Sigmoid colon (tissue), 7 donors: ENCODE data around the gene CFAP46. TPM values are rescaled to one million over a fixed set of nuclear protein-coding genes. Genes with fewer than 3 reads are reported as not detected.

Experiments
- DNase-seq: peaks from one replicate; pipeline ENCODE4 v3.0.0-alpha.2; 2019
- H3K27ac ChIP-seq, 4 donors: fragments of 200-600 bp; sonication (generic); one replicate each; pipeline ENCODE4 v1.5.1; 2016 to 2019; ENCODE audit warnings: mild to moderate bottlenecking in 1 of 4
- H3K27me3 ChIP-seq, 3 donors: fragments of 200-600 bp; sonication (generic); one replicate each; pipeline ENCODE4 v1.5.1; 2019; ENCODE audit warnings: mild to moderate bottlenecking in 1 of 3
- H3K36me3 ChIP-seq, 4 donors: fragments of 200-600 bp; sonication (generic); one replicate each; pipeline ENCODE4 v1.5.1; 2016 to 2019
- H3K4me1 ChIP-seq, 4 donors: fragments of 200-600 bp; sonication (generic); one replicate each; pipeline ENCODE4 v1.5.1; 2017 to 2019
- H3K4me3 ChIP-seq, 4 donors: fragments of 200-600 bp; sonication (generic); one replicate each; pipeline ENCODE4 v1.5.1; 2017 to 2019; ENCODE audit warnings: mild to moderate bottlenecking in 2 of 4, moderate library complexity in 1 of 4
- H3K9me3 ChIP-seq, 4 donors: fragments of 200-600 bp in 3 of 4; sonication (generic) in 3 of 4; one replicate each; pipeline versions ENCODE4 v1.5.1 to v1.6.1; 2013 to 2019
- EP300 ChIP-seq, 4 donors: sonication (generic); formaldehyde crosslinking; IDR thresholded peaks; one replicate each; pipeline ENCODE4 v1.6.1; 2017; ENCODE audit warnings: antibody characterized with exemption in 4 of 4
- POLR2A ChIP-seq, 2 donors: fragments of 450-650 bp; IDR thresholded peaks; one replicate each; pipeline ENCODE4 v1.6.1; 2016; ENCODE audit warnings: antibody characterized with exemption in 2 of 2, mild to moderate bottlenecking in 2 of 2, moderate library complexity in 2 of 2
- POLR2AphosphoS5 ChIP-seq, 4 donors: sonication (generic); formaldehyde crosslinking; IDR thresholded peaks; one replicate each; pipeline ENCODE4 v1.6.1; 2017; ENCODE audit warnings: antibody characterized with exemption in 4 of 4
- WGBS, 2 donors: extraction: QIAGEN DNeasy Blood & Tissue Kit; methylation state at CpG; one replicate each; pipeline ENCODE4 v1.1.7; 2013; 5-methylcytosine and 5-hydroxymethylcytosine counted together
- intact Hi-C: fragments of 100-400 bp; cut with DNase I; formaldehyde crosslinking; loops from one replicate; pipeline ENCODE4 v1.15.1; 2023
- polyA plus RNA-seq, 3 donors: library from polyadenylated mRNA; stranded (reverse); fragments of 200-250 nt; gene quantifications; one replicate each; pipeline ENCODE4 v1.2.3, GENCODE V29; 2013
- total RNA-seq, 4 donors: library from RNA; depleted of rRNA; stranded (reverse); fragments of >200 nt; gene quantifications; one replicate each; pipeline ENCODE4 v1.1.0, GENCODE V29; 2016
- TF ChIP-seq, protein P1 (sequence below), 4 experiments: fragments of 450-650 bp in 3 of 4; fragments of 200-600 bp in 1 of 4; IDR thresholded peaks; one replicate each; pipeline ENCODE4 v1.5.1; 2016 to 2019; ENCODE audit warnings: antibody characterized with exemption in 4 of 4, mild to moderate bottlenecking in 3 of 4, moderate library complexity in 2 of 4
- donor health status: healthy with polysubstance abuse.
- donor health status: Bipolar disorder and iron deficiency.
- donor health status: healthy.

The CFAP46 gene
- total and polyA plus RNA-seq, 7 donors, result 0.10 to 1.7 (median 0.38) TPM; not detected in 3

DNA sequence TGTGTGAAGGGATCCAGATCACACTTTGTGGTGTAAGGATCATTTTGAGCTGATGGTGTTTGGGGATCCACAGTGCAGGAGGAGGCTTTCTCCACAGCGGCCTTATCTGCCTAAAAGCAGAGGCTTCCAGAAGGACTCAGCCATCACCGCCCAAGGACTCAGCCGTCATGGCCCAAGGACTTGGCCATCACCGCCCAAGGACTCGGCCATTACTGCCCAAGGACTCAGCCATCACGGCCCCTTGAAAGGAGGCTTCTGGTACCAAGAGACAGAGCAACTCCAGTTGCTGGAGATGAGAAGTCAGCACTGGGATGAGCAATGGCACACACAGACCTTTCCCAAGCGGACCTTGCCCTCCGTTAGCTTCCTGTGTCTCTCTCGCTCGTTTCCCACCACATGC, 6.0 kb upstream of the CFAP46 start:
- 85 to 91% methylated on average over 10 of the region's 10 CpGs for WGBS, 2 donors
- Histone ChIP-seq H3K27ac (no peak overlapping the region), H3K36me3 (no peaks in the 10 kb centered on the region), H3K27me3 (peaks cover 0 to 32% (median 14%) of the 10 kb centered on the region in 3 donors), H3K4me3 (no peak overlapping the region), H3K4me1 (no peaks in the 10 kb centered on the region), H3K9me3 (no peaks in the 10 kb centered on the region)
- intact Hi-C loops, result loop anchor here (10.0 kb wide), 1 partner anchor 176 kb away; no protein-coding TSS in a partner anchor
- no peak for DNase-seq
- TF ChIP-seq POLR2AphosphoS5 (IDR thresholded peaks at IDR 0.05) (no peak), POLR2A (IDR thresholded peaks at IDR 0.05) (no peak), EP300 (IDR thresholded peaks at IDR 0.05) (no peak)
- TF ChIP-seq, protein P1, sequence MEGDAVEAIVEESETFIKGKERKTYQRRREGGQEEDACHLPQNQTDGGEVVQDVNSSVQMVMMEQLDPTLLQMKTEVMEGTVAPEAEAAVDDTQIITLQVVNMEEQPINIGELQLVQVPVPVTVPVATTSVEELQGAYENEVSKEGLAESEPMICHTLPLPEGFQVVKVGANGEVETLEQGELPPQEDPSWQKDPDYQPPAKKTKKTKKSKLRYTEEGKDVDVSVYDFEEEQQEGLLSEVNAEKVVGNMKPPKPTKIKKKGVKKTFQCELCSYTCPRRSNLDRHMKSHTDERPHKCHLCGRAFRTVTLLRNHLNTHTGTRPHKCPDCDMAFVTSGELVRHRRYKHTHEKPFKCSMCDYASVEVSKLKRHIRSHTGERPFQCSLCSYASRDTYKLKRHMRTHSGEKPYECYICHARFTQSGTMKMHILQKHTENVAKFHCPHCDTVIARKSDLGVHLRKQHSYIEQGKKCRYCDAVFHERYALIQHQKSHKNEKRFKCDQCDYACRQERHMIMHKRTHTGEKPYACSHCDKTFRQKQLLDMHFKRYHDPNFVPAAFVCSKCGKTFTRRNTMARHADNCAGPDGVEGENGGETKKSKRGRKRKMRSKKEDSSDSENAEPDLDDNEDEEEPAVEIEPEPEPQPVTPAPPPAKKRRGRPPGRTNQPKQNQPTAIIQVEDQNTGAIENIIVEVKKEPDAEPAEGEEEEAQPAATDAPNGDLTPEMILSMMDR (IDR thresholded peaks at IDR 0.05), result no peak

DNA sequence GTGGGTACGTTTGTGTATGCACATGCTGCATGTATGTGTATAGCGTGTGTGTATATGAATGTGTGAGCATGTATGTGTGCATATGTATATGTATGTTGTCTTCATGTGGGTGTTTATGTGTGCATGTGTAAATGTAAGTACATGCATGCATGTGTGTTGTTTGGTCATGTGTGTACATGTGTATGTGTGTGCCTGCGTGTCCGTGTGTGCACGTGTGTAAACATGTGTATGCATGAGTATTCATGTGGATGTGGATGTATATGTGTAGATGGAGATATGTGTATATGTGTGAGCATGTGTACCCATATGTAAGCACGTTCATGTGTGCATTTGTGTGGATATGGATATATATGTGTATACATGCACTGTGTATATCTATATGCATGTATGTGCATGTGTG, 5.5 kb upstream of the CFAP46 start:
- no peak for DNase-seq
- Histone ChIP-seq H3K4me1 (peaks cover 0 to 4% (median 4%) of the 10 kb centered on the region in 4 donors), H3K4me3 (no peak overlapping the region), H3K27ac (no peak overlapping the region), H3K9me3 (no peaks in the 10 kb centered on the region), H3K36me3 (no peaks in the 10 kb centered on the region), H3K27me3 (peaks cover 4 to 33% (median 15%) of the 10 kb centered on the region in 3 donors)
- 83 to 89% methylated on average over 6 of the region's 6 CpGs for WGBS, 2 donors
- intact Hi-C loops, result loop anchor here (10.0 kb wide), 1 partner anchor 177 kb away; no protein-coding TSS in a partner anchor
- TF ChIP-seq POLR2AphosphoS5 (IDR thresholded peaks at IDR 0.05) (no peak), POLR2A (IDR thresholded peaks at IDR 0.05) (no peak), EP300 (IDR thresholded peaks at IDR 0.05) (no peak)
- TF ChIP-seq, protein P1 (IDR thresholded peaks at IDR 0.05), result no peak

DNA sequence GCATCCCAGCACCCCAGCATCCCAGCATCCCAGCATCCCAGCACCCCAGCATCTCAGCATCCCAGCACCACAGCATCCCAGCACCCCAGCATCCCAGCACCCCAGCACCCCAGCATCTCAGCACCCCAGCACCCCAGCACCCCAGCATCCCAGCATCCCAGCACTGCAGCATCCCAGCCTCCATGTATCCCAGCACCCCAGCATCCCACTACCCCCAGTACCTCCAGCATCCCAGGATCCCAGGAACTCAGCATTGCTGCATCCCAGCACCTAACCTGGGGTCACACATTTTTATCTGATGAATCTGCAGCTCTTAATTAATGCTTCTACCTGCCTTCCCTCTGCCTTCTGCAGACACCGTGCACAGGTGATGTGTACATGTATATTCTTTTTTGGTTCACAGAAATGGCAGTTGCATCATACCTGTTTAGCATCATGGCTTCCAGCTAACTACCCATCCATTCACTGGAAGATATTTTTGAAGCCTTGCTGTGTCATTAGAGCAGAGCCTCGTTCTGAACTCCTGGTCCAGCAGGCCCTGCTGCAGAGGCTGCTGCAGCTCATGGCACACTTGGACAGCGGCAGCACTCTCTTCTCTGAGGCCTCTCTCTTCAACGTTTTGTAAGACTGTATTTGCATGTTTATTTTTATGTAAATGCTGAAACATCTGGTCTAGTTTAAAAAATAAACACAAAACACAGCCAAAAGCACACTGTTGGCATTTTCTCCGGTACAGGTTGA, 4.6 kb upstream of the CFAP46 start:
- no peak for DNase-seq
- Histone ChIP-seq H3K9me3 (no peaks in the 10 kb centered on the region), H3K36me3 (no peaks in the 10 kb centered on the region), H3K27ac (no peak overlapping the region), H3K4me1 (peaks cover 0 to 13% (median 12%) of the 10 kb centered on the region in 4 donors), H3K4me3 (no peak overlapping the region), H3K27me3 (peaks cover 4 to 33% (median 24%) of the 10 kb centered on the region in 3 donors)
- intact Hi-C loops, result loop anchor here (10.0 kb wide), 1 partner anchor 178 kb away; no protein-coding TSS in a partner anchor
- 49 to 58% methylated on average over 5 of the region's 5 CpGs for WGBS, 2 donors
- TF ChIP-seq EP300 (IDR thresholded peaks at IDR 0.05), result no peak
- TF ChIP-seq POLR2A (IDR thresholded peaks at IDR 0.05), result no peak
- TF ChIP-seq, protein P1 (IDR thresholded peaks at IDR 0.05), result no peak

DNA sequence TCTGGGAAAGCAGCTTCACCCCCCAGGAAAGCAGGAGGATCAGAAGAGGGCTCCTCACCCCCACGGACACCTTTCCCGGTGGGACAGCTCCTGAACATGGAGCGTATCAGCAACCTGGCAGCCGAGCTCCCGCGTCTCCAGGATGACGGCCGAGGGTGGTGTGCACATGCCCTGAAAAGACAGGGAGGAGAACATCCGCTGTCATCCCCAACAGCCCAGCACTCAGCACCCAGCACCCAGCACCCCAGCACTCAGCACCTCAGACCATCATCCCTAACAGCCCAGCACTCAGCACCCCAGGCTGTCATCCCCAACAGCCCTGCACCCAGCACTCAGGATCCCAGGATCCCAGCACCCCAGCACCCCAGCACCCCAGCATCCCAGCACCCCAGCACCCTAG, 3.9 kb upstream of the CFAP46 start:
- Histone ChIP-seq H3K36me3 (no peaks in the 10 kb centered on the region), H3K27me3 (peaks cover 4 to 37% (median 30%) of the 10 kb centered on the region in 3 donors), H3K4me1 (peaks cover 0 to 18% (median 14%) of the 10 kb centered on the region in 4 donors), H3K4me3 (no peak overlapping the region), H3K27ac (no peak overlapping the region), H3K9me3 (no peaks in the 10 kb centered on the region)
- TF ChIP-seq, protein P1 (IDR thresholded peaks at IDR 0.05), result no peak
- TF ChIP-seq POLR2AphosphoS5 (IDR thresholded peaks at IDR 0.05) (no peak), POLR2A (IDR thresholded peaks at IDR 0.05) (no peak), EP300 (IDR thresholded peaks at IDR 0.05) (no peak)
- intact Hi-C loops, result loop anchor here (10.0 kb wide), 1 partner anchor 178 kb away; no protein-coding TSS in a partner anchor
- no peak for DNase-seq
- 82 to 90% methylated on average over 9 of the region's 9 CpGs for WGBS, 2 donors
